Neural crest cell (in vitro differentiated cells): ENCODE results near the gene ABCA2. TPM values are rescaled to one million over a fixed set of nuclear protein-coding genes. Genes with fewer than 3 reads are reported as not detected.

Source experiments
- DNase-seq: peaks from one replicate; pipeline ENCODE4 v3.0.0; 2021; ENCODE audit warnings: low read depth, mixed read lengths, low spot score
- H3K27ac Mint-ChIP-seq: one replicate; pipeline ENCODE4 v1.8.0; 2021; ENCODE audit warnings: mild to moderate bottlenecking, mixed read lengths; ENCODE audit not compliant: unreplicated experiment
- H3K27me3 Mint-ChIP-seq: 2 replicates; pipeline ENCODE4 v1.8.0; 2021; ENCODE audit warnings: low read depth, mild to moderate bottlenecking, mixed read lengths
- H3K36me3 Mint-ChIP-seq: 2 replicates; pipeline ENCODE4 v1.8.0; 2021; ENCODE audit warnings: low read depth, mild to moderate bottlenecking, mixed read lengths
- H3K4me1 Mint-ChIP-seq: 2 replicates; pipeline ENCODE4 v1.8.0; 2021; ENCODE audit warnings: mixed read lengths
- H3K4me3 Mint-ChIP-seq: one replicate; pipeline ENCODE4 v1.8.0; 2021; ENCODE audit warnings: mild to moderate bottlenecking, mixed read lengths
- H3K9me3 Mint-ChIP-seq: 2 replicates; pipeline ENCODE4 v1.8.0; 2021; ENCODE audit warnings: mixed read lengths
- total RNA-seq: library from RNA; stranded (reverse); gene quantifications from 2 replicates; pipeline ENCODE4 v1.2.1, GENCODE V29; 2021
- TF ChIP-seq, protein P1 (sequence below): fragments of 200-600 bp; sonication (generic); conservative IDR thresholded peaks from 2 replicates; pipeline ENCODE4 v1.5.0; 2021; ENCODE audit warnings: antibody characterized with exemption, mild to moderate bottlenecking

The ABCA2 gene
- total RNA-seq, 1 donor from 2014 or later, result 37.1 TPM

- TF ChIP-seq, protein P1, sequence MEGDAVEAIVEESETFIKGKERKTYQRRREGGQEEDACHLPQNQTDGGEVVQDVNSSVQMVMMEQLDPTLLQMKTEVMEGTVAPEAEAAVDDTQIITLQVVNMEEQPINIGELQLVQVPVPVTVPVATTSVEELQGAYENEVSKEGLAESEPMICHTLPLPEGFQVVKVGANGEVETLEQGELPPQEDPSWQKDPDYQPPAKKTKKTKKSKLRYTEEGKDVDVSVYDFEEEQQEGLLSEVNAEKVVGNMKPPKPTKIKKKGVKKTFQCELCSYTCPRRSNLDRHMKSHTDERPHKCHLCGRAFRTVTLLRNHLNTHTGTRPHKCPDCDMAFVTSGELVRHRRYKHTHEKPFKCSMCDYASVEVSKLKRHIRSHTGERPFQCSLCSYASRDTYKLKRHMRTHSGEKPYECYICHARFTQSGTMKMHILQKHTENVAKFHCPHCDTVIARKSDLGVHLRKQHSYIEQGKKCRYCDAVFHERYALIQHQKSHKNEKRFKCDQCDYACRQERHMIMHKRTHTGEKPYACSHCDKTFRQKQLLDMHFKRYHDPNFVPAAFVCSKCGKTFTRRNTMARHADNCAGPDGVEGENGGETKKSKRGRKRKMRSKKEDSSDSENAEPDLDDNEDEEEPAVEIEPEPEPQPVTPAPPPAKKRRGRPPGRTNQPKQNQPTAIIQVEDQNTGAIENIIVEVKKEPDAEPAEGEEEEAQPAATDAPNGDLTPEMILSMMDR, result no peak
- peaks cover 8% of the 10 kb centered on the region for H3K4me1 Mint-ChIP-seq
- no peak overlapping the region for H3K27ac Mint-ChIP-seq
- no peaks in the 10 kb centered on the region for H3K27me3 Mint-ChIP-seq
- DNase-seq, result no peak
- H3K9me3 Mint-ChIP-seq, result no peaks in the 10 kb centered on the region
- no peaks in the 10 kb centered on the region for H3K36me3 Mint-ChIP-seq
- H3K4me3 Mint-ChIP-seq, result no peak overlapping the region
These were observed 42.9 kb downstream of the ABCA2 start for GRCh38 chr9:136985027-136985602.

DNA sequence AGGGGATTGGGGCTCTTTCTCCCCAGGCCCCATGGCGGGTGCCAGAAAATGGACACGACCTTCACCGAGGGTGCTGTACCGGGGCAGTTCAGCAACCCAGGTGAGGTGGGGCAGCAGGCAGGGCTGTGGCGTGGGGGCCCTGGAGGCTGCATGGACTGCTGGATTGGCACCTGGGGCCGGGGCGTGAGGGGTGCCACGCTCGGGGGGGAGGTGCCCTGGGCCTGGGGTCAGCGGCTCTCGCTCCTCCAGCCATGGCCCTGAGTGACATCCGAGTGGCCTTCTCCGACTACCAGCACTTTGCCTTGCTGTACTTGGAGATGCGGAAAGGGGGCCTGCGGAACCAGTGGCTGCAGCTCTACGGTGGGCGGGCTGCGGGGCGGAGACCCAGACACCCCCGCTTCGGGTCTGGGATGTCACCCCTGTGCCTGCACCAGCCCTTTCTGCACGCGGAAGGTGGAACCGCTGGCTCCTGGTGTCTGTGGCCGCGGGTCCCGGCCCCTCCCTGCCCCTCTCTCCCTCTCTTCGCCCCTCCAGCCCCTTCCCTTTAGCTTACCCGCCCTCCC, 43.5 kb downstream of the ABCA2 start:
- no peaks in the 10 kb centered on the region for H3K36me3 Mint-ChIP-seq
- H3K4me3 Mint-ChIP-seq, result no peak overlapping the region
- H3K4me1 Mint-ChIP-seq, result peaks cover 8% of the 10 kb centered on the region
- no peaks in the 10 kb centered on the region for H3K9me3 Mint-ChIP-seq
- no peak overlapping the region for H3K27ac Mint-ChIP-seq
- H3K27me3 Mint-ChIP-seq, result no peaks in the 10 kb centered on the region
- TF ChIP-seq, protein P1, result no peak
- DNase-seq, result no peak

DNA sequence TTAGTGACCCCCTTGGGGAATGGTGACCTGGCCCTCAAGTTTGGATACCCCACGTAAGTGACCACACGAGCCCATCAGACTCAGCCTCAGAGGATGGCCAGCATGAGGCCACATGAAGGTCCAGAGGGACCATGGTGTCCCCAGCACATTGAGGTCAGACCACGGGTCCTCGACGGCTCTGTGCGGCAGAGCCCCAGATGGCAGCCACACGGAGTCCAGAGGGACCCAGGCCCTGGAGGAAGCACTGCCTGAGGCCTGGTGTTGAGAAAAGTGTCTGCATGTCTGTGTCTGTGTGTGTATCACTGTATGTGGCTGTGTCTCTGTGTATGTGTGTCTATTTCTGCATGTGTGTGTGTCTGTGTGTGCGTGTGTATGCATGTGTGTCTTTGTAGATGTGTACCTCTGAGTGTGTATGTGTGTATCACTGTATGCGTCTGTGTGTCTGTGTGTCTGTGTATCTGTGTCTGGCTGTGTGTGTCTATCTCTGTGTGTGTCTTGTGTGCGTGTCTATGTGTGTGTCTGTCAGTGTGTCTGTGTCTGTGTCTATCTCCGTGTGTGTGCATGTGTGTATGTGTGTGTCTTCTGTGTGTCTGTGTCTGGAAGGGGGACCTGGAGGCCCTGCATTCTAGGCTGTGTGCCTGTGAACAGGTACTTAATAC, 44.3 kb downstream of the ABCA2 start:
- Mint-ChIP-seq H3K4me3 (no peak overlapping the region), H3K27me3 (no peaks in the 10 kb centered on the region), H3K9me3 (no peaks in the 10 kb centered on the region), H3K36me3 (no peaks in the 10 kb centered on the region), H3K4me1 (peaks cover 8% of the 10 kb centered on the region), H3K27ac (no peak overlapping the region)
- TF ChIP-seq, protein P1, result no peak
- no peak for DNase-seq

DNA sequence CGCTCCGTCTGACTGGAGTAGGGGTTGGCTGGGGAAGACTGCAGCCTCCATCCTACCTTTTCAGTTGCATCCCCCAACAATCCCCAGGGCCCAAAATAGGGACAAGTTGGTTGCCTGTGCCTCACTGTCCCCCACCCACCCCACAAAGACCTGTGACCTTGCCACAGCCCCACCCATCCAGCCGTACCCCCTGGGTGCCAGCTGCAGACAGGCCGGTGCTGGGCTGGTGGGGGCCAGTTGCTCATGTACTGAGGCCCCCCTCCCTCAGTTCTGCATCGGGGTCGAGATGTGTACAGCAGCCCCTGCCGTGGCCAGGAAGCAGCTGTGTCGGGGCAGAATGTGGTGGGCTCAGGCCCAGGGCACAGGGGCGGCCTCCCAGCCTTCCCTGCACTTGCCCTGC, 44.9 kb downstream of the ABCA2 start:
- Mint-ChIP-seq H3K27me3 (no peaks in the 10 kb centered on the region), H3K9me3 (no peaks in the 10 kb centered on the region), H3K4me1 (peaks cover 8% of the 10 kb centered on the region), H3K27ac (no peak overlapping the region), H3K36me3 (no peaks in the 10 kb centered on the region), H3K4me3 (no peak overlapping the region)
- TF ChIP-seq, protein P1, result no peak
- no peak for DNase-seq

GRCh38 chr9:136982232-136983051, 45.6 kb downstream of the ABCA2 start, which contains the start of gene LCNL1:
LCNL1 (plus strand) TSS chr9:136982993; CDS start chr9:136983587, 594 bp downstream.
- no peak for DNase-seq
- no peak within 1 kb of the TSS for H3K4me3 Mint-ChIP-seq
- H3K36me3 Mint-ChIP-seq, result no peaks in the 10 kb centered on the region
- H3K9me3 Mint-ChIP-seq, result no peaks in the 10 kb centered on the region
- H3K27ac Mint-ChIP-seq, result no peak within 1 kb of the TSS
- TF ChIP-seq, protein P1, result no peak
- H3K4me1 Mint-ChIP-seq, result peaks cover 8% of the 10 kb centered on the region
- H3K27me3 Mint-ChIP-seq, result peaks cover 4% of the 10 kb centered on the region
